Mesenchymal stem cell (in vitro differentiated cells and primary cell): ENCODE measurements around the gene PRKAA1.
A peak's percentile ranks its signal among the peaks of the same experiment; 100 is the strongest.

Experiments used
- DNase-seq: peaks from one replicate; pipeline ENCODE4 v3.0.0-alpha.2; 2013
- H2AFZ ChIP-seq: one replicate; pipeline ENCODE4 v1.6.1; 2013; ENCODE audit warnings: low read depth, mild to moderate bottlenecking, control low read depth, inconsistent platforms, low read length, moderate library complexity
- H2AK5ac ChIP-seq: 2 replicates; pipeline ENCODE4 v1.6.1; 2013; ENCODE audit warnings: low read length, moderate library complexity, mild to moderate bottlenecking, inconsistent platforms; ENCODE audit not compliant: severe bottlenecking
- H2BK120ac ChIP-seq: one replicate; pipeline ENCODE4 v1.6.1; 2013; ENCODE audit warnings: low read depth, mild to moderate bottlenecking, inconsistent platforms, low read length, moderate library complexity
- H2BK12ac ChIP-seq, 2 experiments: one replicate each; pipeline ENCODE4 v1.6.1; 2013; ENCODE audit warnings: inconsistent platforms in 2 of 2, low read length in 2 of 2, mild to moderate bottlenecking in 2 of 2, moderate library complexity in 2 of 2, control low read depth in 1 of 2
- H2BK15ac ChIP-seq: one replicate; pipeline ENCODE4 v1.6.1; 2013; ENCODE audit warnings: mild to moderate bottlenecking, low read depth, inconsistent platforms; ENCODE audit not compliant: poor library complexity, severe bottlenecking
- H2BK5ac ChIP-seq: 2 replicates; pipeline ENCODE4 v1.6.1; 2013; ENCODE audit warnings: low read depth, mild to moderate bottlenecking, low read length, control low read depth, inconsistent platforms; ENCODE audit not compliant: poor library complexity, severe bottlenecking
- H3K14ac ChIP-seq, 2 experiments: one replicate each; pipeline ENCODE4 v1.6.1; 2013; ENCODE audit warnings: inconsistent platforms in 2 of 2, low read length in 2 of 2, control low read depth in 1 of 2, mild to moderate bottlenecking in 1 of 2, moderate library complexity in 1 of 2
- H3K18ac ChIP-seq, 2 experiments: one replicate each; pipeline ENCODE4 v1.6.1; 2013; ENCODE audit warnings: inconsistent platforms in 2 of 2, low read length in 2 of 2, control low read depth in 1 of 2, low read depth in 1 of 2, mild to moderate bottlenecking in 1 of 2
- H3K23ac ChIP-seq, 2 experiments: one replicate each; pipeline ENCODE4 v1.6.1; 2013; ENCODE audit warnings: inconsistent platforms in 2 of 2, low read length in 2 of 2, mild to moderate bottlenecking in 2 of 2, moderate library complexity in 2 of 2, control low read depth in 1 of 2
- H3K27ac ChIP-seq: 2 replicates; pipeline ENCODE4 v1.5.1; 2013; ENCODE audit warnings: mild to moderate bottlenecking, moderate library complexity, low read length, control low read depth, inconsistent platforms; ENCODE audit not compliant: poor library complexity, severe bottlenecking
- H3K27me3 ChIP-seq, 2 experiments: 2 replicates each; pipeline versions ENCODE4 v1.6.1 to v1.7.0; 2013; ENCODE audit warnings: low read length in 2 of 2, mild to moderate bottlenecking in 2 of 2, moderate library complexity in 2 of 2, control low read depth in 1 of 2, inconsistent platforms in 1 of 2; ENCODE audit not compliant: control insufficient read depth in 1 of 2, insufficient read depth in 1 of 2
- H3K36me3 ChIP-seq, 2 experiments: 2 replicates each; pipeline versions ENCODE4 v1.6.1 to v1.7.0; 2013; ENCODE audit warnings: low read length in 2 of 2, control low read depth in 1 of 2, inconsistent platforms in 1 of 2, low read depth in 1 of 2, mild to moderate bottlenecking in 1 of 2; ENCODE audit not compliant: insufficient read depth in 2 of 2, control insufficient read depth in 1 of 2
- H3K4ac ChIP-seq, 2 experiments: one replicate each; pipeline ENCODE4 v1.6.1; 2013; ENCODE audit warnings: inconsistent platforms in 2 of 2, low read length in 2 of 2, mild to moderate bottlenecking in 2 of 2, moderate library complexity in 2 of 2, control low read depth in 1 of 2, low read depth in 1 of 2
- H3K4me1 ChIP-seq: 2 replicates; pipeline ENCODE4 v1.6.1; 2013; ENCODE audit warnings: low read depth, low read length, control low read depth; ENCODE audit not compliant: control insufficient read depth, insufficient read depth
- H3K4me2 ChIP-seq: 2 replicates; pipeline ENCODE4 v1.6.1; 2013; ENCODE audit warnings: low read length, mild to moderate bottlenecking, inconsistent platforms; ENCODE audit not compliant: poor library complexity, severe bottlenecking
- H3K4me3 ChIP-seq, 2 experiments: 2 replicates each; pipeline versions ENCODE4 v1.5.1 to v1.7.0; 2013; ENCODE audit warnings: low read length in 2 of 2, mild to moderate bottlenecking in 2 of 2, control low read depth in 1 of 2, low read depth in 1 of 2; ENCODE audit not compliant: insufficient read depth in 1 of 2
- H3K79me1 ChIP-seq: replicated peaks from 2 replicates; pipeline ENCODE4 v1.6.1; 2013; ENCODE audit warnings: mild to moderate bottlenecking, control low read depth, low read length, inconsistent platforms; ENCODE audit not compliant: poor library complexity, severe bottlenecking
- H3K9ac ChIP-seq: 2 replicates; pipeline ENCODE4 v1.7.0; 2013; ENCODE audit warnings: mild to moderate bottlenecking, low read length, moderate library complexity
- H3K9me3 ChIP-seq: 2 replicates; pipeline ENCODE4 v1.7.0; 2013; ENCODE audit warnings: mild to moderate bottlenecking, low read length; ENCODE audit not compliant: control insufficient read depth
- H4K8ac ChIP-seq: one replicate; pipeline ENCODE4 v1.6.1; 2013; ENCODE audit warnings: inconsistent platforms, mild to moderate bottlenecking, low read length, moderate library complexity
- H4K91ac ChIP-seq: one replicate; pipeline ENCODE4 v1.6.1; 2013; ENCODE audit warnings: mild to moderate bottlenecking, low read length, inconsistent platforms
- WGBS: methylation state at CpG from one replicate; pipeline ENCODE4 v1.1.7; 2013; ENCODE audit warnings: mixed read lengths; 5-methylcytosine and 5-hydroxymethylcytosine counted together

Gene PRKAA1

GRCh38 chr5:40735609-40736008 lies 62.6 kb downstream of the PRKAA1 start:
- no peak overlapping the region for H2BK12ac ChIP-seq
- no peaks in the 10 kb centered on the region for H3K9me3 ChIP-seq
- no peak overlapping the region for H2BK15ac ChIP-seq
- H3K27ac ChIP-seq, result no peak overlapping the region
- no peak overlapping the region for H3K23ac ChIP-seq
- no peaks in the 10 kb centered on the region for H3K27me3 ChIP-seq
- no peak overlapping the region for H3K4ac ChIP-seq
- H3K4me2 ChIP-seq, result no peak overlapping the region
- peak overlapping the region; percentile 13 for H3K9ac ChIP-seq
- no peak overlapping the region for H3K4me3 ChIP-seq
- no peak overlapping the region for H2BK5ac ChIP-seq
- no peak for DNase-seq
- no peak overlapping the region for H3K14ac ChIP-seq
- peak overlapping the region; percentile 66 for H2AK5ac ChIP-seq
- H2BK120ac ChIP-seq, result no peak overlapping the region
- peaks cover 0 to 13% of the 10 kb centered on the region in 2 experiments for H3K36me3 ChIP-seq
- H2AFZ ChIP-seq, result no peak overlapping the region
- H3K4me1 ChIP-seq, result peaks cover 2% of the 10 kb centered on the region
- H4K8ac ChIP-seq, result no peak overlapping the region
- H3K18ac ChIP-seq, result no peak overlapping the region
- no peak overlapping the region for H4K91ac ChIP-seq
- H3K79me1 ChIP-seq, result peaks cover 21% of the 10 kb centered on the region

GRCh38 chr5:40734986-40735385 lies 63.2 kb downstream of the PRKAA1 start:
- Histone ChIP-seq H4K8ac (no peak overlapping the region), H3K4ac (no peak overlapping the region), H2AK5ac (no peak overlapping the region), H3K9ac (peak overlapping the region; percentile 13), H3K18ac (peak overlapping the region in 1 of 2 experiments; percentile 72), H2BK120ac (no peak overlapping the region), H3K9me3 (no peaks in the 10 kb centered on the region), H3K36me3 (peaks cover 0 to 9% of the 10 kb centered on the region in 2 experiments), H3K79me1 (peaks cover 21% of the 10 kb centered on the region), H3K27me3 (no peaks in the 10 kb centered on the region), H3K14ac (no peak overlapping the region), H3K27ac (no peak overlapping the region), H4K91ac (no peak overlapping the region), H3K4me1 (peaks cover 2% of the 10 kb centered on the region), H2BK12ac (no peak overlapping the region), H3K4me2 (no peak overlapping the region), H2BK5ac (no peak overlapping the region), H2AFZ (no peak overlapping the region), H2BK15ac (no peak overlapping the region), H3K23ac (no peak overlapping the region), H3K4me3 (no peak overlapping the region)
- 68% methylated on average over 2 of the region's 2 CpGs for WGBS
- no peak for DNase-seq

GRCh38 chr5:40733879-40734563 lies 64.2 kb downstream of the PRKAA1 start:
- H3K18ac ChIP-seq, result no peak overlapping the region
- H2AK5ac ChIP-seq, result no peak overlapping the region
- DNase-seq, result no peak
- H3K36me3 ChIP-seq, result peaks cover 0 to 3% of the 10 kb centered on the region in 2 experiments
- 81% methylated on average over 3 of the region's 3 CpGs for WGBS
- H3K9me3 ChIP-seq, result no peaks in the 10 kb centered on the region
- no peak overlapping the region for H4K8ac ChIP-seq
- H3K4ac ChIP-seq, result no peak overlapping the region
- peak overlapping the region; percentile 13 for H3K9ac ChIP-seq
- no peak overlapping the region for H2BK5ac ChIP-seq
- H3K4me2 ChIP-seq, result no peak overlapping the region
- H2BK120ac ChIP-seq, result no peak overlapping the region
- no peak overlapping the region for H4K91ac ChIP-seq
- no peak overlapping the region for H2BK12ac ChIP-seq
- no peak overlapping the region for H3K23ac ChIP-seq
- no peaks in the 10 kb centered on the region for H3K27me3 ChIP-seq
- H3K27ac ChIP-seq, result peak overlapping the region; percentile 62
- H3K4me1 ChIP-seq, result peaks cover 2% of the 10 kb centered on the region
- no peak overlapping the region for H3K4me3 ChIP-seq
- H2BK15ac ChIP-seq, result no peak overlapping the region
- H3K79me1 ChIP-seq, result peaks cover 21% of the 10 kb centered on the region
- H2AFZ ChIP-seq, result no peak overlapping the region
- no peak overlapping the region for H3K14ac ChIP-seq

GRCh38 chr5:40733434-40733833 lies 64.7 kb downstream of the PRKAA1 start:
- Histone ChIP-seq H3K9ac (no peak overlapping the region), H2BK15ac (no peak overlapping the region), H2BK120ac (no peak overlapping the region), H2AFZ (no peak overlapping the region), H3K14ac (no peak overlapping the region), H3K18ac (no peak overlapping the region), H3K9me3 (no peaks in the 10 kb centered on the region), H2BK12ac (no peak overlapping the region), H3K23ac (no peak overlapping the region), H3K27me3 (no peaks in the 10 kb centered on the region), H3K4me2 (no peak overlapping the region), H4K91ac (no peak overlapping the region), H2AK5ac (no peak overlapping the region), H3K4me1 (peaks cover 2% of the 10 kb centered on the region), H3K36me3 (peaks cover 0 to 3% of the 10 kb centered on the region in 2 experiments), H3K79me1 (peaks cover 21% of the 10 kb centered on the region), H3K27ac (peak overlapping the region; percentile 34), H4K8ac (no peak overlapping the region), H2BK5ac (no peak overlapping the region), H3K4me3 (no peak overlapping the region), H3K4ac (no peak overlapping the region)
- WGBS, result no CpG with 5 or more reads among the region's 2 CpGs
- no peak for DNase-seq
